ENCODE measurements around the gene ERC2.

ERC2 gene

GRCh38 chr3:56428667-56429066, 39.6 kb downstream of the ERC2 start:
- in situ Hi-C loops (cut with MboI; ENCODE audit: low sequenced_read_pairs): no loop called here

DNA sequence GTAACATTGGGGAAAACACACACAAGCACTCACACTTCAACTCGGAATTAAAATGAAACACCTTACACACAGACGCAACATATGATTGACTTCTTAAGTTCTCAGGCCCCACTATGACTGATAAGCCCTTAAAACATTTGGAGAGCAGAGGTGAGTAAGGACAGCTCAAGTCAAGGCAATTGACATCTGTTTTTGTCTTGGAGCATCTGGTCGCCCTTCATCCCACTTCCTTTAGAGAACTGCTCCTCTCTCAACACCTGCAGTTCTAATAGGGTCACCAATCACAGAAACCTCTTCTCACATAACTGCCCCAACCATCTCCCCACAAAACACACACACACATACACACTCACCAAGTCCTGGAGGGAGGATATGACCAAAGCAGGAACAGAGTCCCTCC, 43.4 kb downstream of the ERC2 start:
- in situ Hi-C loops (cut with MboI; ENCODE audit: low sequenced_read_pairs): no loop called here

GRCh38 chr3:56424336-56424735, 43.9 kb downstream of the ERC2 start:
- in situ Hi-C loops (cut with MboI; ENCODE audit: low sequenced_read_pairs): no loop called here

DNA sequence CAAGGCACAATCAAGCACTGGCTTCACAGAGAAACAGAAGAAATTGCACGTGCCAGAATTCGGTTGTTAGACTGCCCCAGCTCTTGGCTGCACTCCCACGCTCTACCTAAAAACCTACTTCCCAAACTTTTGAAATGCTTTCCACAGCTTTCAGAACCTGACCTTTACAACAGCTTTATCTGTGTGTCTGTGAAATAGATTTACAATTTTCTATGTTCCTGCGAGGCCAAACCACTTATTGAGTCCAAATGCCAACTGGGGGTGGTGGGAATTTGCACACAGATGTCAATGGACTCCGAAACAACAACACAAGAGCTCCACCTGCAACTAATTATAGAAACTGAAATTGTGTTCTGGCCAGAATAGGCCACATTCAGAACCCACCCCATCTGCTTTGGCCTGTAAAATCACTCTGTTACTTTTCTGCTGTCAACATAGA, 44.6 kb downstream of the ERC2 start:
- in situ Hi-C loops (cut with MboI; ENCODE audit: low sequenced_read_pairs): no loop called here

DNA sequence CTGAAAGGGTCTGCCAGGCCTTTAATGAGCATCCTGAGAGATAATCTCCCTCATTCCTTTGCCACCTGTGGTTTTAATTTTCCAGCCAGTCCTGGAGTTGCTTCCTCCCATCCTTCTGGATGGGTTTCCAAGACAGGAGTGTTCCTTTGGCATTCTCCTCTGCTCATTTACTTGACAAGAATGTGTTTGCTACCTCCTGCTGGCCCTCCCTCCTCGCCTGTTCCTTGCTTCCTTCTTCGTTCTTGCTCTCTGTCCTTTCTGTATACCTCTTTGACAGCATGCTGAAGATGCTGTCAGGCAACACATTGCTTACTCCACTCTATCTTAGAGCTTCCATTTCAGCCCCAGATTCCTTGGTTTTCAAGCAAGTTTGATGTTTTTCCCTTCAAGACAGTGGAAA, 46.0 kb downstream of the ERC2 start:
- in situ Hi-C loops (cut with MboI; ENCODE audit: low sequenced_read_pairs): no loop called here

DNA sequence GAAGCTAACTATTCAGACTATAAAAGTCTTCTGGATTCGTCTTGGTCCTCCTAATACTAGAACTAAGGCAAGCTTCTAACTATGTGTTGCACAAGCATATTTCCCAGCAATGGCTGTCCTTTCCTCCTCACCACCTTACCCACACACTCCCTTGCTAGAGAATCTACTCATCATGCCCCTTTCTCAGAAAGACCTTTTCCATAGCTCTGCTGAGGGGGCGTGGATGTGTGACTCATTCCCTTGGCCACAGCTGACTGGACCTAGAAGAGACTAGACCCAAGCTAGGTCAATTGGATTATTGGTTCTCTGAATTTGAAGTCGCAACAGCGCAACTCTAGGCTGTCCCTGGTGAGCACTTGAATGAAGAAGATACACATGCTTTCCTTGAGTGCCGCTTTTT, 47.1 kb downstream of the ERC2 start:
- in situ Hi-C loops (cut with MboI; ENCODE audit: low sequenced_read_pairs): no loop called here

- in situ Hi-C loops (cut with MboI; ENCODE audit: low sequenced_read_pairs): no loop called here
Measured at GRCh38 chr3:56415652-56416051, 52.6 kb downstream of the ERC2 start.

GRCh38 chr3:56413911-56414310, 54.4 kb downstream of the ERC2 start:
- in situ Hi-C loops (cut with MboI; ENCODE audit: low sequenced_read_pairs): no loop called here

DNA sequence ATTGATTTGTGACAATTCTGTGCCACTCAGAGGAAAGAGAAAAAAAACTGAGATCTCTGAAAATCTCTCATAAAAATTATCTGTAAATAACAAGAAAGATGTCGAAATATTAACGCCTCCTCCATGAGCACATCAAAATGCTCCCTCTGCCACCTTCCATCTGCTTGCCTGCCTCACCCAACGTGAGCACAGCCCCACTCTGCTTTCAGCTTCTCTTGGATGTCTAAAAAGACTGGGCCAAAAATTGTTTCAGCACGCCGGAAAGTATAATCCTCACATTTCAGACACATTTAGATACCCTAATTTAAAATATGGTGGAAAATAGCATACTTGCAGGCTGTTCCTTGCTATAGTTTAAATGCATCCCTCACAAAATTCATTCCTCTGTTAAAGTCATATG, 57.1 kb downstream of the ERC2 start:
- in situ Hi-C loops (cut with MboI; ENCODE audit: low sequenced_read_pairs): no loop called here

GRCh38 chr3:56410576-56410975, 57.7 kb downstream of the ERC2 start:
- in situ Hi-C loops (cut with MboI; ENCODE audit: low sequenced_read_pairs): no loop called here

DNA sequence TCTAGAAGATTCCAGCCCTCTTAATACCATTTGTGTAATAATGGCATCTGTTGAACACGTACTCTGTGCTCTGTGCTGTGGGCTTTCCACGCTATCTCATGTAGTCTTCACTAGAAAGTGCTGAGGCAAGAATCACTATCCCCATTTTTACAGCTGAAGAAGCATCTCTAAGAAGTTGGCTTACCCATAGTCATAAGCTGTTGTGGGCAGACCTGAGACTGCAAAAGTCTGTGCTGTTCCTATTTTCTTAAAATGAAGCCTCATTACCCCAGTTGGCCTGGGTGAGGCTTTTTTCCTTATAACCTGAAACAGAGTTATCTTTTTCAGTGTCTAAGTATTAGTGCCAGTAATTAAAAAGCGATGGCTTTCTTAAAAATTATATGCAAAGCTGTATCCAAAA, 58.5 kb downstream of the ERC2 start:
- in situ Hi-C loops (cut with MboI; ENCODE audit: low sequenced_read_pairs): no loop called here

DNA sequence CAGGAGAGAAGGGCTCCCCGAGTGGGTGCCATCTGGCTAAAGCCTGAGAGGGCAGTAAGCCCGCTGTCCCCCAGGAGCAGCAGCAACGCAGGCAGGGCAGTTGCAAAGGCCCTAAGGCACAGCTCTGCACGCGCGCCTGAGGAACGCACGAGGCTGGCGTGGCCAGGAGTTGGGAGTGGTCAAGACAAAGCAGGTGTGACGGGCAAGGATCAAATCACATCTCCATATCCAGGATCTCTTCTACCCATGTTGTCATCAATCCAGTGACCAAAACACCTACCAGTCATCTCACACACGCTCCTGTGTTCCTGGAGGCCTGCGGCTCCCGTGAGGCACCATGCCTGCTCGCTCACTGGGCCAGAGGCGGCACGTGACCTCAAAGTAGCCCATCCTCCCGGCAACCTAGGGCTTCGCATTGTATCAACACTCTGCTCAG, 59.5 kb downstream of the ERC2 start:
- in situ Hi-C loops (cut with MboI; ENCODE audit: low sequenced_read_pairs): no loop called here

DNA sequence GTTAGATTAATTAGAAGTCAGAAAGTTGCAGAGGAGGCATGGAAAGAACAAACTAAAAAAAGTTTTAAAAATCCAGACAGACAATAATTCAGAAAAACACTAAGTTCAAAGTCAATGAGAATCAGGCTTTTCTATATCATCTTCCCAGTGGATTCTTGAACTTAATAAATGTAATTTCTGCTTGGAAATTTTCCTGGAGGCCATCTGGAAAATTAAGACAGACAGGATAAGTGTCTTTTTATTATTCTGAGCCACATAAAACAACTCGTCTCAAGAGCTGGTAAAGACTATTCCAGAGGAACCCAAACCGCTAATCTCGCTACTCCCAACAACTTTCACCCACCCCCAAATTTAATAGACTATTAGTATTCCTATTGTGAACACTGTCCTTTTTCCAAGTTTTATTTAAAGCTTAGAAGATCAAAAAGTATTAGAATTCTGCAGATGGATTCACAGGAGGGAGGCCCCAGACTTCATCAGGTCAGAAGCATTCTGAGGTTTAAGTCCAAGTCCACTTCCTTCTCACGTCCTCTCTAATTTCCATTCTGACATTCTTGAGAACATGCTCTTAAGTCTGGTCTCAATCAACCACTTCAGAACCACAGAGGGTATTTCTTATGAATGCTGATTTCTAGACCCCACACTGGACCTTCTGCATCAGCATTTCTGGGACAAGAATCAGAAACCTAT, 61.3 kb downstream of the ERC2 start:
- in situ Hi-C loops (cut with MboI; ENCODE audit: low sequenced_read_pairs): no loop called here

GRCh38 chr3:56404884-56405283, 63.4 kb downstream of the ERC2 start:
- in situ Hi-C loops (cut with MboI; ENCODE audit: low sequenced_read_pairs): no loop called here

DNA sequence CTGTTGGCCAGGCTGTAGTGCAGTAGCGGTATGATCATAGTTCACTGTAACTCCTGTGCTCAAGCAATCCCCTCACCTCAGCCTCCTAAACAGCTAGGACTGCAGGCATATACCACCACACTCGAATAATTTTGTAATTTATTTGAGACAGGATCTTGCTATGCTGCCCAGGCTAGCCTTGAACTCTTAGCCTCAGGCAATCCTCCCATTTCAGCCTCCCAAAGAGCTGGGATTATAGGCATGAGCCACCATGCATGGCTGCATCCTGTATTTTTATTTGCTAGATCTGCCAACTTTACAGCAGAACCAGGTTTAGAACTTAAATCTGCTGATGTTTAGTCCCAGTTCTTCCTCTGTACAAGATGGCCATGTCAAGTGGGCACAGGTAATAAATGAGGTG, 69.6 kb downstream of the ERC2 start:
- in situ Hi-C loops (cut with MboI; ENCODE audit: low sequenced_read_pairs): no loop called here

- in situ Hi-C loops (cut with MboI; ENCODE audit: low sequenced_read_pairs): no loop called here
Measured at GRCh38 chr3:56397798-56398197, 70.5 kb downstream of the ERC2 start.

- in situ Hi-C loops (cut with MboI; ENCODE audit: low sequenced_read_pairs): no loop called here
Measured at GRCh38 chr3:56389183-56389830, 79.0 kb downstream of the ERC2 start.

DNA sequence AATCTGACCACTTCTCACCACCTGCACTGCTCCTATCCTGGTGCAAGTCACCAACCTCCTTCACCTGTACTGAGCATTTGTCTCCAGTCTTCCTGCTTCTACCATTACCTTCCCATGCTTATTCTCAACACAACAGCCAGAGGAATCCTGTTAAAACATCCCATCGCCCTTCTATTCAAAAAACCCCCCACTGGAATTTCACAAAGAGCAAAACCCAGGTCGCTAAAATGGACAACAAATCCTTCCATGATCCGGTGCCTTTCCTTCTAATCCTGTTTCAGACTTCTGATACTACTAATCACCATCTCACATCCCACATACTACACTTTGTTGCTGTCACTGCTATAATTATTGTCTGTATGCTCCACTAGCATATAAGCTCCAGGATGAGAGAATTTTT, 85.2 kb downstream of the ERC2 start:
- in situ Hi-C loops (cut with MboI; ENCODE audit: low sequenced_read_pairs): no loop called here

GRCh38 chr3:56379723-56380287, 88.5 kb downstream of the ERC2 start:
- in situ Hi-C loops (cut with MboI; ENCODE audit: low sequenced_read_pairs): no loop called here

DNA sequence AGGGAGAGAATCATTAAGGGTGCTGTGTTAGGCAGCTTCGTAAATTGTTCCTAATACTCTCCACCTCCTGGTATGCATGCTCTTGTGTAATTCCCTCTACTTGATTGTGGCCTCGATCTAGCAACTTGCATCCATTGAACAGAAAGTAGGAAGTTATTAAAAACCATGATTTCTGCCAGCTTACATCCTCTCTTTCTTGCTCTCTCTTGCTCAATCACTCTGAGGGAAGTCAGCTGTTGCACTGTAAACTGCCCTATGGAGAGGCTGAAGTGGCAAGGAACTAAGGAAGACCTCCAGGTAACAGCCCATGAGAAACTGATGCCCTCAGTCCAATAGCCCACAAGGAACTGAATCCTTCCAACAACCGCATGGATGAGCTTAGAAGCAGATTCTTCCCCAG, 92.6 kb downstream of the ERC2 start:
- in situ Hi-C loops (cut with MboI; ENCODE audit: low sequenced_read_pairs): no loop called here

- in situ Hi-C loops (cut with MboI; ENCODE audit: low sequenced_read_pairs): no loop called here
Measured at GRCh38 chr3:56373386-56373785, 94.9 kb downstream of the ERC2 start.

DNA sequence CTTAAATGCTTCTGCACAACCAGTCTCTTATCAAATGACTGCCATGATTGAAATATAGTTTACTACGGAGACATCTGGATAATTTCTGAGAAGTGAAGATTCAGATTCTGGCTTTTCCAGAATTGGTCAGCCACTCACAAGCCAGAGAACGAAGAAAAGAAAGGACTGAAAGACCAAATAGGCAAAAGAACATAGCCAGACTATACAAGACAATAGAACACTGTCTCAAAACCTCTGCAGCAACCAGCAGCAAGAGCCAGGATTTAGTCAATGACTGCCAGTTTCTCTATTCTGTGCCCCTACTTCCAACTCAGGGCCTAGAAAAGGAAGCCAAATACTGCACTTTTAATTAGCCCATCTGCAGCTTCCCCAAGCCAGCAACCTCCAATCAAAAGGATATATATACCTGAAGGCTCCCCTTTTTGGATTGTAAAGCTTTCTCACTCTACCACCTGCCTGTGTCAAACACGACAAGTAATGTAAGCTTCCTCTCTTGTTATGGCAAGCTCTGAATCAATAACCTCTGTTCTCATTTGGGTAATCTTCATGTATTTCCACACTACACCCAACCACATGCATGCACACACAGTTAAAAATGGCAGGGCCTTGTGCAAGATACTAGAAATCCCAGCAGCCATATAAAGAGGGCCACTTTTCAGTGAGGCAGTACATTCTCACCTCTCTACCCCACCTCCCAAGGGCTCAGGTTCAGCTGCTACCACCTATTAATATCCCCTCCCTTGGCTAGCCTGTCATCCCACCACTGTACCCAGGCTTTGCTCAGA, 97.1 kb downstream of the ERC2 start:
- in situ Hi-C loops (cut with MboI; ENCODE audit: low sequenced_read_pairs): no loop called here
